ENCODE data around the gene RARRES2. TPM values are rescaled to one million over a fixed set of nuclear protein-coding genes. Genes with fewer than 3 reads are reported as not detected.

The RARRES2 gene
- polyA plus RNA-seq, 1 of the 3 experiments (the other 2 are of a cell fraction) = 0.43 TPM

DNA sequence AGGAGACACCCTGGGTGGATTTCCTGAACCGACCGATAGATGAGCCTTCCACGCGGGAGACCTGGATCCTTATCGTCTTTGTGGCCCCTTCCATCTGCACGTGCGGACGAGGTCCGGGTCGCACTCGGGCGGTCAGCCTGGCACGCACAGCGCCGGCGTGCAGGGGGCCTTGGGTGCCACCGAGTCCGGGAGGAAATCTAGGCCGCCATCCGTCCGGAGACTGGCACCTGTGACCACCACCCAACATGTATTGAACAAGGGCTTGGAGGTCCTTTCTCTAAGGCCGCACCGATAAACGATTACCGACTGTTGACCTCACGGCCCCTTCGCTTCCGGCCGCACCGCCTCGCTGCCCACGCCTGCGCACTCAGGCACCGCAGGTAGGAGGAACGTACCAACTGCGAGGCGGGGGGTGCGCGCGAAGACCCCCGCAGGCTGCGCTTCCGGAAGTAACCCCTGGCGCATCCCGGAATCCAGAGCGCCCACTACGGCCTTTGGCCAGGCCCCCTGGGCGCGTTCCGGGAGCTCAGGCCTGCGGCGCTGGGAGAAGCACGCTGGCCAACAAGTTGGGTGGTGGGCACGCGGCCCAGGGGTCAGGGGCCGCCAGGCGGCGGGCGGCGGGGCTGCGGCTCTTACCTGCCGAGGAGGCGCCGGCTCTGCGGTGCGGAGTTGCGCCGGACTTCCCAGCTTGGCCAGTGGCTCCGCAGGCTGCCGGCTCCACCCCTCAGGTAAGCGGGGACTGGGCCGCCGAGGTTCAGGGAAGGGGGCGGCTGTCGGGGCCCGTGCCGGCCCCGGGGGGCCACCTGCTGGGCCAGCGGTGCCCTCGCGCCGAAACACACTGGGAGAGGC lies 18.4 kb downstream of the RARRES2 start, which contains the start of the genes ACTR3C and LRRC61:
Gene ACTR3C (minus strand): TSS at position 713 of the 849 bp plus-strand sequence. CDS start 28,249 bp downstream, outside the sequence.
Gene LRRC61 (plus strand): TSS at position 523 of the 849 bp plus-strand sequence. CDS start 13,507 bp downstream, outside the sequence.
- Histone ChIP-seq H3K9me3 (no peaks in the 10 kb centered on the region), H4K20me1 (ENCODE audit: insufficient read depth) (no peaks in the 10 kb centered on the region), H3K4me3 (ENCODE audit: low read depth in 2 of 2, low read length in 1 of 2) (peak within 1 kb of the TSS; percentile 38 to 48), H3K4me1 (ENCODE audit: control insufficient read depth in 1 of 2, insufficient read depth in 2 of 2, low read depth in 1 of 2, low read length in 1 of 2) (peaks cover 0 to 7% of the 10 kb centered on the region in 2 experiments; a peak in 1 of 4 replicates), H3K27ac (ENCODE audit: low read depth in 2 of 2, low read length in 1 of 2) (peak within 1 kb of the TSS in 1 of 2 experiments; percentile 58; a peak in 1 of 4 replicates), H2AFZ (ENCODE audit: low read depth) (peak within 1 kb of the TSS; percentile 78), H3K36me3 (replicated peaks in 1 of 2; ENCODE audit: control insufficient read depth in 1 of 2, insufficient read depth in 2 of 2, low read length in 1 of 2) (no peaks in the 10 kb centered on the region), H3K9ac (no peak within 1 kb of the TSS), H3F3A (replicated peaks; ENCODE audit: insufficient read depth) (no peaks in the 10 kb centered on the region), H3K9me2 (no peaks in the 10 kb centered on the region), H3K27me3 (ENCODE audit: insufficient read depth) (peaks cover 5% of the 10 kb centered on the region; the same call in 1 of the 2 replicates), H3K79me2 (ENCODE audit: insufficient read depth) (no peaks in the 10 kb centered on the region), H3K4me2 (peak within 1 kb of the TSS; percentile 57; the same call in 1 of the 2 replicates)
- TF ChIP-seq, protein P1, sequence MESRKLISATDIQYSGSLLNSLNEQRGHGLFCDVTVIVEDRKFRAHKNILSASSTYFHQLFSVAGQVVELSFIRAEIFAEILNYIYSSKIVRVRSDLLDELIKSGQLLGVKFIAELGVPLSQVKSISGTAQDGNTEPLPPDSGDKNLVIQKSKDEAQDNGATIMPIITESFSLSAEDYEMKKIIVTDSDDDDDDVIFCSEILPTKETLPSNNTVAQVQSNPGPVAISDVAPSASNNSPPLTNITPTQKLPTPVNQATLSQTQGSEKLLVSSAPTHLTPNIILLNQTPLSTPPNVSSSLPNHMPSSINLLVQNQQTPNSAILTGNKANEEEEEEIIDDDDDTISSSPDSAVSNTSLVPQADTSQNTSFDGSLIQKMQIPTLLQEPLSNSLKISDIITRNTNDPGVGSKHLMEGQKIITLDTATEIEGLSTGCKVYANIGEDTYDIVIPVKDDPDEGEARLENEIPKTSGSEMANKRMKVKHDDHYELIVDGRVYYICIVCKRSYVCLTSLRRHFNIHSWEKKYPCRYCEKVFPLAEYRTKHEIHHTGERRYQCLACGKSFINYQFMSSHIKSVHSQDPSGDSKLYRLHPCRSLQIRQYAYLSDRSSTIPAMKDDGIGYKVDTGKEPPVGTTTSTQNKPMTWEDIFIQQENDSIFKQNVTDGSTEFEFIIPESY (IDR thresholded peaks at IDR 0.05; ENCODE audit: borderline replicate concordance, low read depth) = no peak
- peak; percentile 53; the same call in 1 of the 2 replicates for TF ChIP-seq GATA2 (CRISPR knock-in tag; IDR thresholded peaks at IDR 0.05)
- no peak for TF ChIP-seq CHD2 (IDR thresholded peaks at IDR 0.05; ENCODE audit: low read length, partially characterized antibody)
- TF ChIP-seq, protein P2, sequence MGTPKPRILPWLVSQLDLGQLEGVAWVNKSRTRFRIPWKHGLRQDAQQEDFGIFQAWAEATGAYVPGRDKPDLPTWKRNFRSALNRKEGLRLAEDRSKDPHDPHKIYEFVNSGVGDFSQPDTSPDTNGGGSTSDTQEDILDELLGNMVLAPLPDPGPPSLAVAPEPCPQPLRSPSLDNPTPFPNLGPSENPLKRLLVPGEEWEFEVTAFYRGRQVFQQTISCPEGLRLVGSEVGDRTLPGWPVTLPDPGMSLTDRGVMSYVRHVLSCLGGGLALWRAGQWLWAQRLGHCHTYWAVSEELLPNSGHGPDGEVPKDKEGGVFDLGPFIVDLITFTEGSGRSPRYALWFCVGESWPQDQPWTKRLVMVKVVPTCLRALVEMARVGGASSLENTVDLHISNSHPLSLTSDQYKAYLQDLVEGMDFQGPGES (IDR thresholded peaks at IDR 0.05; ENCODE audit: low read depth, low read length) = no peak
- TF ChIP-seq FOSL2 (IDR thresholded peaks at IDR 0.05; ENCODE audit: borderline replicate concordance, low read depth) = no peak
- TF ChIP-seq TEAD4 (IDR thresholded peaks at IDR 0.05; ENCODE audit: borderline replicate concordance, insufficient read depth) = no peak
- no peak for TF ChIP-seq PBX3 (IDR thresholded peaks at IDR 0.05)
- no peak for TF ChIP-seq NFIC (IDR thresholded peaks at IDR 0.05; ENCODE audit: borderline replicate concordance)
- TF ChIP-seq GABPA (IDR thresholded peaks at IDR 0.05; ENCODE audit: low read depth) = no peak; the same call in 1 of the 2 replicates
- TF ChIP-seq NRF1 (IDR thresholded peaks at IDR 0.05; ENCODE audit: low read depth, low read length) = peak; percentile 55
- no peak for TF ChIP-seq FOXM1 (IDR thresholded peaks at IDR 0.05; ENCODE audit: low read depth)
- no peak for TF ChIP-seq RXRA (IDR thresholded peaks at IDR 0.05; ENCODE audit: borderline replicate concordance, low read depth)
- TF ChIP-seq, protein P3, sequence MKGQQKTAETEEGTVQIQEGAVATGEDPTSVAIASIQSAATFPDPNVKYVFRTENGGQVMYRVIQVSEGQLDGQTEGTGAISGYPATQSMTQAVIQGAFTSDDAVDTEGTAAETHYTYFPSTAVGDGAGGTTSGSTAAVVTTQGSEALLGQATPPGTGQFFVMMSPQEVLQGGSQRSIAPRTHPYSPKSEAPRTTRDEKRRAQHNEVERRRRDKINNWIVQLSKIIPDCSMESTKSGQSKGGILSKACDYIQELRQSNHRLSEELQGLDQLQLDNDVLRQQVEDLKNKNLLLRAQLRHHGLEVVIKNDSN (IDR thresholded peaks at IDR 0.05; ENCODE audit: borderline replicate concordance, low read depth) = no peak
- no peak for TF ChIP-seq SMC3 (IDR thresholded peaks at IDR 0.05; ENCODE audit: low read depth, low read length)
- no peak for TF ChIP-seq FOXJ3 (CRISPR knock-in tag; IDR thresholded peaks at IDR 0.05)
- no peak for TF ChIP-seq RFX5 (IDR thresholded peaks at IDR 0.05; ENCODE audit: low read length)
- no peak for TF ChIP-seq EP300 (IDR thresholded peaks at IDR 0.05; ENCODE audit: borderline replicate concordance in 1 of 2, low read depth in 1 of 2, low read length in 1 of 2)
- no peak for TF ChIP-seq SIN3A (IDR thresholded peaks at IDR 0.05; ENCODE audit: borderline replicate concordance, low read depth, low read length)
- TF ChIP-seq MXI1 (IDR thresholded peaks at IDR 0.05; ENCODE audit: low read depth, low read length) = 0 out of 2 replicates have a peak, but pooled peaks have one; percentile 17
- no peak for TF ChIP-seq JUND (IDR thresholded peaks at IDR 0.05)
- no peak for TF ChIP-seq RAD21 (IDR thresholded peaks at IDR 0.05; ENCODE audit: low read length)
- ChIA-PET POLR2A (interaction anchor here (0.7 to 2.1 kb wide), 5 partner anchors 13 to 87 kb away, joined by 3 to 9 read pairs (median 3); partner anchors contain the start of gene REPIN1), CTCF (interaction anchor here (0.8 to 1.8 kb wide), 10 partner anchors 9 to 547 kb away, joined by 3 to 9 read pairs (median 3); partner anchors contain the start of gene REPIN1)
- 27% methylated on average over 50 of the region's 82 CpGs for WGBS (ENCODE audit: low lambda C conversion rate)
- peak; percentile 94 for DNase-seq

Data from SK-N-SH (cell line).